H9 (cell line): ENCODE measurements around the gene SNCB. TPM values are rescaled to one million over a fixed set of nuclear protein-coding genes. Genes with fewer than 3 reads are reported as not detected.
"Not testable (repeated sequence)": the region's sequence is repeated elsewhere in the genome, so short reads cannot be mapped to it uniquely, and the experiment has no call there.

Experiments used
- DNase-seq: peaks from one replicate; pipeline ENCODE4 v3.0.0-alpha.2; 2017
- H2AFZ ChIP-seq: one replicate; pipeline ENCODE4 v1.6.1; 2013; ENCODE audit warnings: mild to moderate bottlenecking, low read length, control low read depth, moderate library complexity
- H2AK5ac ChIP-seq: 2 replicates; pipeline ENCODE4 v1.6.1; 2013; ENCODE audit warnings: low read length, control low read depth, mixed read lengths; ENCODE audit not compliant: insufficient read length
- H2BK120ac ChIP-seq: one replicate; pipeline ENCODE4 v1.6.1; 2013; ENCODE audit warnings: low read depth, mild to moderate bottlenecking, low read length, control low read depth, inconsistent platforms; ENCODE audit not compliant: poor library complexity, severe bottlenecking
- H2BK12ac ChIP-seq: 2 replicates; pipeline ENCODE4 v1.6.1; 2013; ENCODE audit warnings: low read length, control low read depth, mixed read lengths, low read depth; ENCODE audit not compliant: insufficient read length
- H2BK15ac ChIP-seq: 2 replicates; pipeline ENCODE4 v1.6.1; 2013; ENCODE audit warnings: low read depth, low read length, control low read depth
- H2BK20ac ChIP-seq: one replicate; pipeline ENCODE4 v1.6.1; 2013; ENCODE audit warnings: low read depth, mild to moderate bottlenecking, low read length, control low read depth, inconsistent platforms; ENCODE audit not compliant: poor library complexity, severe bottlenecking
- H2BK5ac ChIP-seq: 2 replicates; pipeline ENCODE4 v1.6.1; 2013; ENCODE audit warnings: low read length, control low read depth, mixed read lengths; ENCODE audit not compliant: insufficient read length
- H3K14ac ChIP-seq: 2 replicates; pipeline ENCODE4 v1.6.1; 2013; ENCODE audit warnings: low read length, control low read depth; ENCODE audit not compliant: insufficient read depth
- H3K18ac ChIP-seq: 2 replicates; pipeline ENCODE4 v1.6.1; 2013; ENCODE audit warnings: low read depth, mild to moderate bottlenecking, mixed read lengths, low read length, control low read depth; ENCODE audit not compliant: insufficient read length
- H3K23ac ChIP-seq: 2 replicates; pipeline ENCODE4 v1.6.1; 2013; ENCODE audit warnings: low read length, control low read depth, mixed read lengths, low read depth; ENCODE audit not compliant: insufficient read length
- H3K23me2 ChIP-seq: 2 replicates; pipeline ENCODE4 v1.6.1; 2013; ENCODE audit warnings: low read depth, mild to moderate bottlenecking, mixed read lengths, low read length, control low read depth; ENCODE audit not compliant: insufficient read length, poor library complexity, severe bottlenecking
- H3K27ac ChIP-seq: 2 replicates; pipeline ENCODE4 v1.5.1; 2013; ENCODE audit warnings: low read length, control low read depth, mixed read lengths, low read depth; ENCODE audit not compliant: insufficient read length
- H3K27me3 ChIP-seq: 2 replicates; pipeline ENCODE4 v1.6.1; 2013; ENCODE audit warnings: low read length, control low read depth, inconsistent platforms; ENCODE audit not compliant: insufficient read depth
- H3K4ac ChIP-seq: 2 replicates; pipeline ENCODE4 v1.6.1; 2013; ENCODE audit warnings: low read depth, mild to moderate bottlenecking, control low read depth, inconsistent platforms, low read length, moderate library complexity
- H3K4me1 ChIP-seq: 2 replicates; pipeline ENCODE4 v1.6.1; 2013; ENCODE audit warnings: low read length, control low read depth, inconsistent platforms; ENCODE audit not compliant: insufficient read depth
- H3K4me2 ChIP-seq: 2 replicates; pipeline ENCODE4 v1.6.1; 2013; ENCODE audit warnings: low read length, control low read depth, mixed read lengths; ENCODE audit not compliant: insufficient read length, insufficient read depth
- H3K56ac ChIP-seq: 2 replicates; pipeline ENCODE4 v1.6.1; 2013; ENCODE audit warnings: low read depth, mild to moderate bottlenecking, mixed read lengths, low read length, control low read depth; ENCODE audit not compliant: insufficient read length
- H3K79me1 ChIP-seq: 2 replicates; pipeline ENCODE4 v1.6.1; 2013; ENCODE audit warnings: low read depth, mild to moderate bottlenecking, moderate library complexity, low read length, control low read depth, inconsistent platforms; ENCODE audit not compliant: insufficient read depth, poor library complexity, severe bottlenecking
- H3K79me2 ChIP-seq: 2 replicates; pipeline ENCODE4 v1.6.1; 2013; ENCODE audit warnings: low read length, control low read depth, inconsistent platforms; ENCODE audit not compliant: insufficient read depth
- H3K9ac ChIP-seq: 2 replicates; pipeline ENCODE4 v1.6.1; 2013; ENCODE audit warnings: low read length, control low read depth, mixed read lengths; ENCODE audit not compliant: insufficient read length; ENCODE audit errors: extremely low read depth
- H3K9me3 ChIP-seq: one replicate; pipeline ENCODE4 v1.6.1; 2013; ENCODE audit warnings: low read depth, low read length, inconsistent platforms; ENCODE audit not compliant: control insufficient read depth
- H3T11ph ChIP-seq: one replicate; pipeline ENCODE4 v1.6.1; 2013; ENCODE audit warnings: mild to moderate bottlenecking, low read length, control low read depth, inconsistent platforms
- H4K20me1 ChIP-seq: one replicate; pipeline ENCODE4 v1.6.1; 2013; ENCODE audit not compliant: control insufficient read depth, insufficient read length, insufficient read depth
- H4K5ac ChIP-seq: 2 replicates; pipeline ENCODE4 v1.6.1; 2013; ENCODE audit warnings: low read depth, mild to moderate bottlenecking, mixed read lengths, low read length, control low read depth; ENCODE audit not compliant: insufficient read length
- H4K8ac ChIP-seq: replicated peaks from 2 replicates; pipeline ENCODE4 v1.6.1; 2013; ENCODE audit warnings: low read length, control low read depth, mixed read lengths, low read depth; ENCODE audit not compliant: insufficient read length
- H4K91ac ChIP-seq: 2 replicates; pipeline ENCODE4 v1.6.1; 2013; ENCODE audit warnings: low read depth, mild to moderate bottlenecking, moderate library complexity, mixed read lengths, low read length, control low read depth; ENCODE audit not compliant: insufficient read length
- H3K27ac Mint-ChIP-seq, 3 experiments: 2 replicates in 2 of 3; 3 replicates in 1 of 3; pipeline ENCODE4 v1.8.0; 2020 to 2021; ENCODE audit warnings: mixed read lengths in 3 of 3, mild to moderate bottlenecking in 1 of 3, moderate library complexity in 1 of 3
- H3K27me3 Mint-ChIP-seq: 2 replicates; pipeline ENCODE4 v1.8.0; 2021; ENCODE audit warnings: low read depth, mild to moderate bottlenecking, moderate library complexity, mixed read lengths
- H3K36me3 Mint-ChIP-seq, 3 experiments: 2 replicates in 2 of 3; 3 replicates in 1 of 3; pipeline ENCODE4 v1.8.0; 2020 to 2021; ENCODE audit warnings: low read depth in 3 of 3, mixed read lengths in 3 of 3; ENCODE audit not compliant: insufficient read depth in 1 of 3
- H3K4me1 Mint-ChIP-seq, 2 experiments: 2 replicates each; pipeline ENCODE4 v1.8.0; 2020; ENCODE audit warnings: mixed read lengths in 2 of 2
- H3K4me3 Mint-ChIP-seq, 2 experiments: 2 replicates in 1 of 2; 3 replicates in 1 of 2; pipeline ENCODE4 v1.8.0; 2020 to 2021; ENCODE audit warnings: mild to moderate bottlenecking in 2 of 2, mixed read lengths in 2 of 2, moderate library complexity in 1 of 2
- H3K9me3 Mint-ChIP-seq, 2 experiments: 2 replicates in 1 of 2; 3 replicates in 1 of 2; pipeline ENCODE4 v1.8.0; 2020; ENCODE audit warnings: mild to moderate bottlenecking in 2 of 2, mixed read lengths in 2 of 2, moderate library complexity in 1 of 2
- WGBS: extraction: QIAGEN DNeasy Blood & Tissue Kit; methylation state at CpG from one replicate; pipeline ENCODE4 v1.1.7; 2013; ENCODE audit warnings: missing lambda C conversion rate, low lambda C conversion rate, mixed read lengths; ENCODE audit not compliant: insufficient read length; ENCODE audit errors: extremely low coverage; 5-methylcytosine and 5-hydroxymethylcytosine counted together
- total RNA-seq: library from RNA; stranded (reverse); gene quantifications from 2 replicates; pipeline ENCODE4 v1.2.1, GENCODE V29; 2021
- TF ChIP-seq, protein P1 (sequence below): fragments of 200-600 bp; sonication (generic); conservative IDR thresholded peaks from 3 replicates; pipeline ENCODE4 v1.8.0; 2021; ENCODE audit warnings: antibody characterized with exemption, mild to moderate bottlenecking

The SNCB gene
- total RNA-seq, 1 experiment from 2014 or later = 3.5 TPM

DNA sequence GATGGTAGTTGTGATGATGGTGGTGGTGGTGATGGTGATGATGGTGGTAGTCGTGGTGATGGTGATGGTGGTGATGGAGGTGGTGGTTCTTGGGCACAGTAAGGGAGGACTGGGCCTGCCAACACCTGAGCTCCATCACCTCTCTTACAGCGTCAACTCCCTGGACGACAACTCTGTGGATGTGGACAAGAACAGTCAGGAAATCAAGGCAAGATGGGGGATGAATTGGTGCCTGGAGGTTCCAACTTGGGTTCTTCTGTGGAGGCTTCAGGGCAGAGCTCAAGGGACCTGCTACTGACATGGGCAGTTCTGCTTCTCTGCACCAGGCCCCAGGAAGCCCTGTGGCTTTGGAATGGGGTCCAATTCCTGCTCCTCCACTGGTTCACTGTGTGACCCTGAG is 37.8 kb downstream of the SNCB start:
- no peak overlapping the region for H2BK5ac ChIP-seq
- Mint-ChIP-seq H3K4me3 (no peak overlapping the region), H3K4me1 (no peaks in the 10 kb centered on the region), H3K9me3 (peaks cover 0 to 3% of the 10 kb centered on the region in 2 experiments; a peak in 3 of 5 replicates), H3K27me3 (peaks cover 40% of the 10 kb centered on the region), H3K36me3 (no peaks in the 10 kb centered on the region; a peak in 2 of 7 replicates), H3K27ac (no peak overlapping the region)
- H4K8ac ChIP-seq = no peak overlapping the region
- H3K4me1 ChIP-seq = no peaks in the 10 kb centered on the region
- H3K27me3 ChIP-seq = no peaks in the 10 kb centered on the region
- no peak overlapping the region for H3K9ac ChIP-seq
- H3K4me2 ChIP-seq = no peak overlapping the region
- H4K91ac ChIP-seq = no peak overlapping the region
- no peak overlapping the region for H2BK20ac ChIP-seq
- no peak overlapping the region for H3K23ac ChIP-seq
- DNase-seq = no peak
- H2BK15ac ChIP-seq = no peak overlapping the region
- no peak overlapping the region for H3K18ac ChIP-seq
- H4K20me1 ChIP-seq = peaks cover 5% of the 10 kb centered on the region
- H3K23me2 ChIP-seq = no peaks in the 10 kb centered on the region
- H4K5ac ChIP-seq = peak overlapping the region; percentile 89
- TF ChIP-seq, protein P1, sequence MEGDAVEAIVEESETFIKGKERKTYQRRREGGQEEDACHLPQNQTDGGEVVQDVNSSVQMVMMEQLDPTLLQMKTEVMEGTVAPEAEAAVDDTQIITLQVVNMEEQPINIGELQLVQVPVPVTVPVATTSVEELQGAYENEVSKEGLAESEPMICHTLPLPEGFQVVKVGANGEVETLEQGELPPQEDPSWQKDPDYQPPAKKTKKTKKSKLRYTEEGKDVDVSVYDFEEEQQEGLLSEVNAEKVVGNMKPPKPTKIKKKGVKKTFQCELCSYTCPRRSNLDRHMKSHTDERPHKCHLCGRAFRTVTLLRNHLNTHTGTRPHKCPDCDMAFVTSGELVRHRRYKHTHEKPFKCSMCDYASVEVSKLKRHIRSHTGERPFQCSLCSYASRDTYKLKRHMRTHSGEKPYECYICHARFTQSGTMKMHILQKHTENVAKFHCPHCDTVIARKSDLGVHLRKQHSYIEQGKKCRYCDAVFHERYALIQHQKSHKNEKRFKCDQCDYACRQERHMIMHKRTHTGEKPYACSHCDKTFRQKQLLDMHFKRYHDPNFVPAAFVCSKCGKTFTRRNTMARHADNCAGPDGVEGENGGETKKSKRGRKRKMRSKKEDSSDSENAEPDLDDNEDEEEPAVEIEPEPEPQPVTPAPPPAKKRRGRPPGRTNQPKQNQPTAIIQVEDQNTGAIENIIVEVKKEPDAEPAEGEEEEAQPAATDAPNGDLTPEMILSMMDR = no peak
- no peaks in the 10 kb centered on the region for H3K79me1 ChIP-seq
- H2BK120ac ChIP-seq = no peak overlapping the region
- no peak overlapping the region for H3K56ac ChIP-seq
- H3K79me2 ChIP-seq = no peaks in the 10 kb centered on the region
- H2AFZ ChIP-seq = no peak overlapping the region
- no peak overlapping the region for H3T11ph ChIP-seq
- no peak overlapping the region for H3K14ac ChIP-seq
- no peak overlapping the region for H2BK12ac ChIP-seq
- no peaks in the 10 kb centered on the region for H3K9me3 ChIP-seq
- no CpG with 5 or more reads among the region's 3 CpGs for WGBS
- H3K27ac ChIP-seq = no peak overlapping the region
- H2AK5ac ChIP-seq = no peak overlapping the region
- H3K4ac ChIP-seq = no peak overlapping the region

- not testable (repeated sequence) for H2AFZ ChIP-seq, H3K4me2 ChIP-seq, H3K14ac ChIP-seq, DNase-seq, H3K23me2 ChIP-seq, H2BK15ac ChIP-seq, H3K79me2 ChIP-seq, H3K27ac ChIP-seq, H4K20me1 ChIP-seq, H3K79me1 ChIP-seq, H3T11ph ChIP-seq, H3K9me3 Mint-ChIP-seq, H2AK5ac ChIP-seq, H3K23ac ChIP-seq, H3K4me1 Mint-ChIP-seq, H4K91ac ChIP-seq, H3K18ac ChIP-seq, H3K4me1 ChIP-seq, H2BK12ac ChIP-seq, H3K9me3 ChIP-seq, H3K4ac ChIP-seq, H3K27me3 ChIP-seq, H3K27ac Mint-ChIP-seq, H4K8ac ChIP-seq, H3K9ac ChIP-seq, H2BK20ac ChIP-seq, H3K36me3 Mint-ChIP-seq, H3K4me3 Mint-ChIP-seq, H4K5ac ChIP-seq, H3K56ac ChIP-seq, H2BK120ac ChIP-seq, H2BK5ac ChIP-seq
- 88% methylated on average over 1 of the region's 2 CpGs for WGBS
- peaks cover 38% of the 10 kb centered on the region for H3K27me3 Mint-ChIP-seq
Measured at GRCh38 chr5:176591667-176592066, 38.7 kb downstream of the SNCB start.
